Measurements from ENCODE around the gene VASP. TPM values are rescaled to one million over a fixed set of nuclear protein-coding genes. Genes with fewer than 3 reads are reported as not detected.

VASP gene
- polyA plus RNA-seq, 2 of the 4 experiments (the other 2 are of a cell fraction), result 64.5 to 94.3 TPM

GRCh38 chr19:45567609-45568008 is 60.3 kb downstream of the VASP start:
- ChIA-PET CTCF (interaction anchor here (0.7 to 7.3 kb wide), 9 partner anchors 9 to 74 kb away, joined by 3 to 55 read pairs (median 4); no protein-coding TSS in a partner anchor), POLR2A (interaction anchor here (2.4 kb wide), 1 partner anchor 16 kb away, joined by 7 read pairs; no protein-coding TSS in a partner anchor)
- TF ChIP-seq JUN (IDR thresholded peaks at IDR 0.05) (no peak), NR3C1 (IDR thresholded peaks at IDR 0.05) (no peak), MAFK (IDR thresholded peaks at IDR 0.05; ENCODE audit: partially characterized antibody) (no peak), RAD21 (conservative IDR thresholded peaks at IDR 0.05 in 1 of 2, IDR thresholded peaks at IDR 0.05 in 1 of 2) (no peak), CBX8 (IDR thresholded peaks at IDR 0.05) (no peak)
- WGBS (ENCODE audit: missing lambda C conversion rate), result 86% methylated on average over 2 of the region's 2 CpGs
- peaks cover 26% of the 10 kb centered on the region for H3K4me1 ChIP-seq
- DNase-seq (ENCODE audit: low read depth in 1 of 2, low spot score in 1 of 2) (no peak), FAIRE-seq (peak; percentile 32), ATAC-seq (no peak)
- H3K4me3 ChIP-seq, result no peak overlapping the region
- H3K9me3 ChIP-seq, result peaks cover 5% of the 10 kb centered on the region; the same call in 1 of the 3 replicates
- peak overlapping the region; percentile 74 to 83; a peak in 4 of 6 replicates for H3K27ac ChIP-seq
- no peak overlapping the region for H3K4me2 ChIP-seq

DNA sequence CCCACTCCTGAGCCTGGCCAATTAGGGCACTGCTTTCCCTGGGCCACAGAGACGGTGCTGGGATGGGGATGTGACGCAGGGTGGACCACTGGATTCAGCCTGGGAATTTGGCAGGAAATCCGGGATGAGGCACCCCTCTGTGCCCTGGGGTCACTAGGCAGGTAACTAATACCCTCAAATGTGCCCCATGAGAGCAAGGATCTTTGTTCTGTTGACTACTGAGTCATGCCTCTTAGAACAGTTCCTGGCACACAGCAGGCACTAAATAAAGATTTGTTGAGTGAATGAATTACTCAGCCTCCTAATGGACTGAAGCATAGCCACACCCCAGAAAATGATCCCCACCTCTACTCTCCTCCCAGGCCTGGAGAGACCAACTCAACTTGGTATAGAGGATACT is 61.5 kb downstream of the VASP start:
- ChIA-PET CTCF (interaction anchor here (0.8 to 7.3 kb wide), 7 partner anchors 10 to 73 kb away, joined by 3 to 55 read pairs (median 4); no protein-coding TSS in a partner anchor), POLR2A (interaction anchor here (2.4 kb wide), 1 partner anchor 15 kb away, joined by 7 read pairs; no protein-coding TSS in a partner anchor)
- Histone ChIP-seq H3K4me1 (peaks cover 26% of the 10 kb centered on the region), H3K4me3 (no peak overlapping the region), H3K9me3 (peaks cover 5% of the 10 kb centered on the region; the same call in 1 of the 3 replicates), H3K27ac (peak overlapping the region; percentile 74 to 83), H3K4me2 (peak overlapping the region; percentile 41)
- FAIRE-seq (peak; percentile 86), DNase-seq (ENCODE audit: low read depth in 1 of 2, low spot score in 1 of 2) (peak; percentile 56 to 82), ATAC-seq (peak; percentile 86 to 92)
- WGBS (ENCODE audit: missing lambda C conversion rate), result 28% methylated on average over 3 of the region's 3 CpGs
- TF ChIP-seq RFX5 (IDR thresholded peaks at IDR 0.05) (no peak), KDM5A (IDR thresholded peaks at IDR 0.05) (no peak), JUNB (IDR thresholded peaks at IDR 0.05) (0 out of 2 replicates have a peak, but pooled peaks have one; percentile 26), FOSL2 (IDR thresholded peaks at IDR 0.05) (0 out of 2 replicates have a peak, but pooled peaks have one; percentile 14), FOSL2 (CRISPR knock-in tag; IDR thresholded peaks at IDR 0.05) (peak; percentile 78), ESRRA (IDR thresholded peaks at IDR 0.05; ENCODE audit: borderline replicate concordance, low read length) (no peak), JUN (IDR thresholded peaks at IDR 0.05) (peak in 1 of 2 experiments; percentile 53; a peak in 2 of 5 replicates), GATA3 (IDR thresholded peaks at IDR 0.05; ENCODE audit: borderline replicate concordance) (peak; percentile 51; the same call in 1 of the 2 replicates), RCOR1 (IDR thresholded peaks at IDR 0.05; ENCODE audit: low read depth, low read length) (no peak), POLR2A (IDR thresholded peaks at IDR 0.05; ENCODE audit: low read length) (no peak)
- TF ChIP-seq, protein P1, sequence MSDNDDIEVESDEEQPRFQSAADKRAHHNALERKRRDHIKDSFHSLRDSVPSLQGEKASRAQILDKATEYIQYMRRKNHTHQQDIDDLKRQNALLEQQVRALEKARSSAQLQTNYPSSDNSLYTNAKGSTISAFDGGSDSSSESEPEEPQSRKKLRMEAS (IDR thresholded peaks at IDR 0.05), result 0 out of 2 replicates have a peak, but pooled peaks have one; percentile 21

DNA sequence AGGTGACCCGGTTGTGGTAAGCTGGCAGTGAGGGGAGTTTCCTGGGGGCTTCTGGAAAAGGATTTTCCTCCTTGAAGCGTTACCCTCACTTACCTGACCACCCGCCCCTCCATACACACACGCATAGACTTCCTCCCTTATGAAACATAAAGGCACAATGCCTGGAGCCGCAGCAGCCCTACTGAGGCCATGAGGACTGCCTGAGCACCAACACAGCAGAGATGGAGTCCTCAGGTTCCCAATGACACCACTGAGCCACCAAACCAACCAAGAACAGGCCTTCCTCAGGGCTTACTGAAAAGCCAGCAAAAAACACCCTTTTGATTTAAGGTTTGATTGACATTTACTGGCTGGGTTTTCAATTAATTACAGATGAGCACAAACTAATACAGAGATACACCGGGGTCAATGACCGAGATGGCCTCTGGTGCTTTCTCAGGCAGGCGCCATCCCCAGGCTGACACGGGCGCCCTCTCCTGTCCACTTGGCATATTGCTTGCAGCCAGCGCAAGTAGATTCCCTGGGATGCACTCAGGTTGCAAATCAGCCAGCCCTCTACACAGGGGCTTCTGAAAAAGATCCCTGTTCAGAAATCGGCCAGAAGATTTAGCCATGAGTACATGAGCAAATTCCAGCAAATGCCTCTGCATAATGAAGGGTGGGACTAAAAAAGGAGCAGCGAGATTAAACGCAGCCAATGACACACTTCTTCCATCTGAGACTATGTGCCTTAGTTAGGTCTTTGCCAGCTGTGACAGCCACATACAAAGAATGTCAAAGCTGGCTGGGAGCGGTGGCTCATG is 62.5 kb downstream of the VASP start:
- Histone ChIP-seq H3K4me3 (no peak overlapping the region), H3K9me3 (peaks cover 5% of the 10 kb centered on the region; the same call in 1 of the 3 replicates), H3K27ac (peak overlapping the region; percentile 65 to 83), H3K4me1 (peaks cover 26% of the 10 kb centered on the region), H3K4me2 (peak overlapping the region; percentile 41)
- WGBS (ENCODE audit: missing lambda C conversion rate), result 48% methylated on average over 15 of the region's 15 CpGs
- FAIRE-seq, result peak; percentile 49
- ChIA-PET CTCF (interaction anchor here (0.6 to 7.3 kb wide), 23 partner anchors 8 to 122 kb away, joined by 3 to 55 read pairs (median 4); partner anchors contain the start of gene SNRPD2), POLR2A (no interaction called here)
- DNase-seq (ENCODE audit: low read depth in 1 of 2, low spot score in 1 of 2), result peak; percentile 62 to 76
- peak; percentile 86 to 91 for ATAC-seq
- no peak for TF ChIP-seq POLR2A (IDR thresholded peaks at IDR 0.05; ENCODE audit: low read length)
- peak; percentile 76 for TF ChIP-seq SMC3 (IDR thresholded peaks at IDR 0.05)
- TF ChIP-seq HEYL (CRISPR knock-in tag; IDR thresholded peaks at IDR 0.05), result no peak
- no peak for TF ChIP-seq RCOR1 (IDR thresholded peaks at IDR 0.05; ENCODE audit: low read depth, low read length)
- TF ChIP-seq HOXB13 (CRISPR knock-in tag; IDR thresholded peaks at IDR 0.05; ENCODE audit: low read depth), result no peak
- TF ChIP-seq, protein P2, sequence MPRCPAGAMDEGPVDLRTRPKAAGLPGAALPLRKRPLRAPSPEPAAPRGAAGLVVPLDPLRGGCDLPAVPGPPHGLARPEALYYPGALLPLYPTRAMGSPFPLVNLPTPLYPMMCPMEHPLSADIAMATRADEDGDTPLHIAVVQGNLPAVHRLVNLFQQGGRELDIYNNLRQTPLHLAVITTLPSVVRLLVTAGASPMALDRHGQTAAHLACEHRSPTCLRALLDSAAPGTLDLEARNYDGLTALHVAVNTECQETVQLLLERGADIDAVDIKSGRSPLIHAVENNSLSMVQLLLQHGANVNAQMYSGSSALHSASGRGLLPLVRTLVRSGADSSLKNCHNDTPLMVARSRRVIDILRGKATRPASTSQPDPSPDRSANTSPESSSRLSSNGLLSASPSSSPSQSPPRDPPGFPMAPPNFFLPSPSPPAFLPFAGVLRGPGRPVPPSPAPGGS (IDR thresholded peaks at IDR 0.05), result no peak
- TF ChIP-seq, protein P3, sequence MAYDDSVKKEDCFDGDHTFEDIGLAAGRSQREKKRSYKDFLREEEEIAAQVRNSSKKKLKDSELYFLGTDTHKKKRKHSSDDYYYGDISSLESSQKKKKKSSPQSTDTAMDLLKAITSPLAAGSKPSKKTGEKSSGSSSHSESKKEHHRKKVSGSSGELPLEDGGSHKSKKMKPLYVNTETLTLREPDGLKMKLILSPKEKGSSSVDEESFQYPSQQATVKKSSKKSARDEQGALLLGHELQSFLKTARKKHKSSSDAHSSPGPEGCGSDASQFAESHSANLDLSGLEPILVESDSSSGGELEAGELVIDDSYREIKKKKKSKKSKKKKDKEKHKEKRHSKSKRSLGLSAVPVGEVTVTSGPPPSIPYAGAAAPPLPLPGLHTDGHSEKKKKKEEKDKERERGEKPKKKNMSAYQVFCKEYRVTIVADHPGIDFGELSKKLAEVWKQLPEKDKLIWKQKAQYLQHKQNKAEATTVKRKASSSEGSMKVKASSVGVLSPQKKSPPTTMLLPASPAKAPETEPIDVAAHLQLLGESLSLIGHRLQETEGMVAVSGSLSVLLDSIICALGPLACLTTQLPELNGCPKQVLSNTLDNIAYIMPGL (CRISPR knock-in tag; IDR thresholded peaks at IDR 0.05; ENCODE audit: borderline replicate concordance), result no peak
- no peak for TF ChIP-seq CHD2 (IDR thresholded peaks at IDR 0.05; ENCODE audit: low read length, partially characterized antibody)
- TF ChIP-seq, protein P4, sequence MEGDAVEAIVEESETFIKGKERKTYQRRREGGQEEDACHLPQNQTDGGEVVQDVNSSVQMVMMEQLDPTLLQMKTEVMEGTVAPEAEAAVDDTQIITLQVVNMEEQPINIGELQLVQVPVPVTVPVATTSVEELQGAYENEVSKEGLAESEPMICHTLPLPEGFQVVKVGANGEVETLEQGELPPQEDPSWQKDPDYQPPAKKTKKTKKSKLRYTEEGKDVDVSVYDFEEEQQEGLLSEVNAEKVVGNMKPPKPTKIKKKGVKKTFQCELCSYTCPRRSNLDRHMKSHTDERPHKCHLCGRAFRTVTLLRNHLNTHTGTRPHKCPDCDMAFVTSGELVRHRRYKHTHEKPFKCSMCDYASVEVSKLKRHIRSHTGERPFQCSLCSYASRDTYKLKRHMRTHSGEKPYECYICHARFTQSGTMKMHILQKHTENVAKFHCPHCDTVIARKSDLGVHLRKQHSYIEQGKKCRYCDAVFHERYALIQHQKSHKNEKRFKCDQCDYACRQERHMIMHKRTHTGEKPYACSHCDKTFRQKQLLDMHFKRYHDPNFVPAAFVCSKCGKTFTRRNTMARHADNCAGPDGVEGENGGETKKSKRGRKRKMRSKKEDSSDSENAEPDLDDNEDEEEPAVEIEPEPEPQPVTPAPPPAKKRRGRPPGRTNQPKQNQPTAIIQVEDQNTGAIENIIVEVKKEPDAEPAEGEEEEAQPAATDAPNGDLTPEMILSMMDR (IDR thresholded peaks at IDR 0.05), result peak; percentile 78
- TF ChIP-seq RAD21 (conservative IDR thresholded peaks at IDR 0.05 in 1 of 2, IDR thresholded peaks at IDR 0.05 in 1 of 2), result peak; percentile 75 to 83
- TF ChIP-seq HDAC2 (IDR thresholded peaks at IDR 0.05), result no peak

Data from A549 (cell line).